Measurements from ENCODE around the gene BTBD17.

BTBD17 gene

GRCh38 chr17:74360899-74361229, 804 bp downstream of the BTBD17 start:
- in situ Hi-C loops (cut with MboI; ENCODE audit: low sequenced_read_pairs), result no loop called here

GRCh38 chr17:74359916-74360315, 1.8 kb downstream of the BTBD17 start:
- in situ Hi-C loops (cut with MboI; ENCODE audit: low sequenced_read_pairs), result loop anchor here (10.0 kb wide), 1 partner anchor 145 kb away; the partner anchor contains the start of gene TTYH2

- in situ Hi-C loops (cut with MboI; ENCODE audit: low sequenced_read_pairs), result loop anchor here (10.0 kb wide), 1 partner anchor 144 kb away; the partner anchor contains the start of gene TTYH2
Observed at GRCh38 chr17:74358697-74359096, 3.0 kb downstream of the BTBD17 start.

- in situ Hi-C loops (cut with MboI; ENCODE audit: low sequenced_read_pairs), result loop anchor here (10.0 kb wide), 1 partner anchor 143 kb away; the partner anchor contains the start of gene TTYH2
Observed at GRCh38 chr17:74357466-74357809, 4.2 kb downstream of the BTBD17 start.

GRCh38 chr17:74356646-74357465, 4.8 kb downstream of the BTBD17 start:
- in situ Hi-C loops (cut with MboI; ENCODE audit: low sequenced_read_pairs), result loop anchor here (10.0 kb wide), 1 partner anchor 142 kb away; the partner anchor contains the start of gene TTYH2

- in situ Hi-C loops (cut with MboI; ENCODE audit: low sequenced_read_pairs), result loop anchor here (10.0 kb wide), 1 partner anchor 140 kb away; the partner anchor contains the start of gene TTYH2
Observed at GRCh38 chr17:74355065-74355464, 6.6 kb downstream of the BTBD17 start.

- in situ Hi-C loops (cut with MboI; ENCODE audit: low sequenced_read_pairs), result loop anchor here (10.0 kb wide), 1 partner anchor 140 kb away; the partner anchor contains the start of gene TTYH2
Observed at GRCh38 chr17:74354561-74354960, 7.1 kb downstream of the BTBD17 start.

- in situ Hi-C loops (cut with MboI; ENCODE audit: low sequenced_read_pairs), result loop anchor here (10.0 kb wide), 1 partner anchor 139 kb away; the partner anchor contains the start of gene TTYH2
Observed at GRCh38 chr17:74354123-74354522, 7.5 kb downstream of the BTBD17 start.

GRCh38 chr17:74353446-74354060, 8.1 kb downstream of the BTBD17 start:
- in situ Hi-C loops (cut with MboI; ENCODE audit: low sequenced_read_pairs), result loop anchor here (10.0 kb wide), 1 partner anchor 139 kb away; the partner anchor contains the start of gene TTYH2

GRCh38 chr17:74351552-74352210, 10.0 kb downstream of the BTBD17 start:
- in situ Hi-C loops (cut with MboI; ENCODE audit: low sequenced_read_pairs), result loop anchor here (10.0 kb wide), 1 partner anchor 137 kb away; the partner anchor contains the start of gene TTYH2

- in situ Hi-C loops (cut with MboI; ENCODE audit: low sequenced_read_pairs), result loop anchor here (10.0 kb wide), 1 partner anchor 136 kb away; the partner anchor contains the start of gene TTYH2
Observed at GRCh38 chr17:74350486-74350885, 11.2 kb downstream of the BTBD17 start.

- in situ Hi-C loops (cut with MboI; ENCODE audit: low sequenced_read_pairs), result no loop called here
Observed at GRCh38 chr17:74349120-74349519, 12.5 kb downstream of the BTBD17 start.

- in situ Hi-C loops (cut with MboI; ENCODE audit: low sequenced_read_pairs), result no loop called here
Observed at GRCh38 chr17:74347646-74348045, 14.0 kb downstream of the BTBD17 start.

GRCh38 chr17:74345433-74346241, 16.0 kb downstream of the BTBD17 start:
- in situ Hi-C loops (cut with MboI; ENCODE audit: low sequenced_read_pairs), result no loop called here

- in situ Hi-C loops (cut with MboI; ENCODE audit: low sequenced_read_pairs), result no loop called here
Observed at GRCh38 chr17:74344658-74345057, 17.0 kb downstream of the BTBD17 start.

GRCh38 chr17:74343526-74344284, 18.0 kb downstream of the BTBD17 start:
- in situ Hi-C loops (cut with MboI; ENCODE audit: low sequenced_read_pairs), result no loop called here

GRCh38 chr17:74343121-74343520, 18.5 kb downstream of the BTBD17 start:
- in situ Hi-C loops (cut with MboI; ENCODE audit: low sequenced_read_pairs), result no loop called here

- in situ Hi-C loops (cut with MboI; ENCODE audit: low sequenced_read_pairs), result no loop called here
Observed at GRCh38 chr17:74342224-74342623, 19.4 kb downstream of the BTBD17 start.

GRCh38 chr17:74340470-74341023, 21.1 kb downstream of the BTBD17 start:
- in situ Hi-C loops (cut with MboI; ENCODE audit: low sequenced_read_pairs), result no loop called here

All from HL-60/S4 (cell line).